Chondrocyte (in vitro differentiated cells): Measurements from ENCODE around the gene ZMAT2. TPM values are rescaled to one million over a fixed set of nuclear protein-coding genes. Genes with fewer than 3 reads are reported as not detected.
"Not testable (repeated sequence)": the region's sequence is repeated elsewhere in the genome, so short reads cannot be mapped to it uniquely, and the experiment has no call there.

ENCODE experiments used
- DNase-seq: peaks from one replicate; pipeline ENCODE4 v3.0.0; 2021; ENCODE audit warnings: mixed read lengths, low spot score
- H3K27ac Mint-ChIP-seq: one replicate; pipeline ENCODE4 v1.8.0; 2021; ENCODE audit warnings: mild to moderate bottlenecking, moderate library complexity, mixed read lengths; ENCODE audit not compliant: unreplicated experiment
- H3K27me3 Mint-ChIP-seq: 2 replicates; pipeline ENCODE4 v1.8.0; 2021; ENCODE audit warnings: low read depth, mixed read lengths
- H3K36me3 Mint-ChIP-seq: 2 replicates; pipeline ENCODE4 v1.8.0; 2021; ENCODE audit warnings: low read depth, mixed read lengths
- H3K4me1 Mint-ChIP-seq: 2 replicates; pipeline ENCODE4 v1.8.0; 2021; ENCODE audit warnings: low read depth, mild to moderate bottlenecking, mixed read lengths
- H3K4me3 Mint-ChIP-seq: one replicate; pipeline ENCODE4 v1.8.0; 2021; ENCODE audit warnings: mild to moderate bottlenecking, moderate library complexity, mixed read lengths; ENCODE audit not compliant: unreplicated experiment
- H3K9me3 Mint-ChIP-seq: 2 replicates; pipeline ENCODE4 v1.8.0; 2021; ENCODE audit warnings: low read depth, mixed read lengths
- total RNA-seq: library from RNA; stranded (reverse); gene quantifications from 3 replicates; pipeline ENCODE4 v1.2.1, GENCODE V29; 2021
- TF ChIP-seq, protein P1 (sequence below): fragments of 200-600 bp; sonication (generic); IDR thresholded peaks from 2 replicates; pipeline ENCODE4 v1.5.0; 2021; ENCODE audit warnings: antibody characterized with exemption, mild to moderate bottlenecking, moderate library complexity

ZMAT2 gene
- total RNA-seq, 1 donor from 2014 or later: 39.2 TPM

DNA sequence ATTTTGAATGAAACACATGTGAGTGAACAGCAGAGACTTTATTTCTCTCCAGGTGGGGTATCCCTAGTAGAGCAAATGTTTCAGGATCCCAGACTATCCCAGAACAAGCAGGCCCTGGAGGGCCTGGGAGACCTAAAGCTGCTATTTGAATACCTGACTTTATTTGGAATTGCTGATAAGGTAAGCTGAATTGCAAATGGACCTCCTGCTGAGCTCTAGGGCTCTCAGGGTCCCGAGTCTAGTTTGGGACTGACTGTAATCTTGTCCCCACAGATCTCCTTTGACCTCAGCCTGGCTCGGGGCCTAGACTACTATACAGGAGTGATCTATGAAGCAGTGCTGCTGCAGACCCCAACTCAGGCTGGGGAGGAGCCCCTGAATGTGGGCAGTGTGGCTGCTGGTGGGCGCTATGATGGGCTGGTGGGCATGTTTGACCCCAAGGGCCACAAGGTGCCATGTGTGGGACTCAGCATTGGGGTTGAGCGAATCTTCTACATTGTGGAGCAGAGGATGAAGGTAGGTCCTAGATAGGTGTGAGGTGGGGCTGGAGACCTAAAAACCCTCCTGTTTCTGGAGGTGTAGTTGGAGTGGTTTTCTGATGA is 3.3 kb upstream of the ZMAT2 start:
- DNase-seq: no peak
- Mint-ChIP-seq H3K4me3 (no peak overlapping the region), H3K36me3 (peaks cover 37% of the 10 kb centered on the region), H3K9me3 (no peaks in the 10 kb centered on the region), H3K27me3 (no peaks in the 10 kb centered on the region), H3K27ac (peak overlapping the region; percentile 35), H3K4me1 (peaks cover 40% of the 10 kb centered on the region)
- TF ChIP-seq, protein P1, sequence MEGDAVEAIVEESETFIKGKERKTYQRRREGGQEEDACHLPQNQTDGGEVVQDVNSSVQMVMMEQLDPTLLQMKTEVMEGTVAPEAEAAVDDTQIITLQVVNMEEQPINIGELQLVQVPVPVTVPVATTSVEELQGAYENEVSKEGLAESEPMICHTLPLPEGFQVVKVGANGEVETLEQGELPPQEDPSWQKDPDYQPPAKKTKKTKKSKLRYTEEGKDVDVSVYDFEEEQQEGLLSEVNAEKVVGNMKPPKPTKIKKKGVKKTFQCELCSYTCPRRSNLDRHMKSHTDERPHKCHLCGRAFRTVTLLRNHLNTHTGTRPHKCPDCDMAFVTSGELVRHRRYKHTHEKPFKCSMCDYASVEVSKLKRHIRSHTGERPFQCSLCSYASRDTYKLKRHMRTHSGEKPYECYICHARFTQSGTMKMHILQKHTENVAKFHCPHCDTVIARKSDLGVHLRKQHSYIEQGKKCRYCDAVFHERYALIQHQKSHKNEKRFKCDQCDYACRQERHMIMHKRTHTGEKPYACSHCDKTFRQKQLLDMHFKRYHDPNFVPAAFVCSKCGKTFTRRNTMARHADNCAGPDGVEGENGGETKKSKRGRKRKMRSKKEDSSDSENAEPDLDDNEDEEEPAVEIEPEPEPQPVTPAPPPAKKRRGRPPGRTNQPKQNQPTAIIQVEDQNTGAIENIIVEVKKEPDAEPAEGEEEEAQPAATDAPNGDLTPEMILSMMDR: no peak

DNA sequence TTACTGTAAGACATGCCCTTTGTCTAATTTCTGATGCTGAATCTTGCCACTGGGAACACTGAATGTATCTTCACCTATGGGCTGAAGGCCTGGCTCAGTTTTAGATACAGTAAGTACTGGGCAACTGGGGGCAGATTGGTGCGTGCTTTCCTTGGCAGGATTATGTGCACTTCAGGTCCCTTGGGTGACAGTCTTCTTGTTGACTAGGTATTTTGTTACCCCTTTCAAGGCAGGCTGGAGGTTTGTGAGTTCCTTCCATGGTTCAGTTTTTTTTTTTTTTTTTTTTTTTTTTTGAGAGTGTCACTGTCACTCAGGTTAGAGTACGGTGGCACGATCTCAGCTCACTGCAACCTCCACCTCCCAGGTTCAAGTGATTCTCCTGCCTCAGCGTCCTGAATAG is 7.6 kb downstream of the ZMAT2 start:
- Mint-ChIP-seq H3K27ac (no peak overlapping the region), H3K4me1 (peaks cover 13% of the 10 kb centered on the region), H3K4me3 (no peak overlapping the region), H3K36me3 (peaks cover 29% of the 10 kb centered on the region), H3K9me3 (no peaks in the 10 kb centered on the region), H3K27me3 (no peaks in the 10 kb centered on the region)
- no peak for DNase-seq
- TF ChIP-seq, protein P1: no peak

DNA sequence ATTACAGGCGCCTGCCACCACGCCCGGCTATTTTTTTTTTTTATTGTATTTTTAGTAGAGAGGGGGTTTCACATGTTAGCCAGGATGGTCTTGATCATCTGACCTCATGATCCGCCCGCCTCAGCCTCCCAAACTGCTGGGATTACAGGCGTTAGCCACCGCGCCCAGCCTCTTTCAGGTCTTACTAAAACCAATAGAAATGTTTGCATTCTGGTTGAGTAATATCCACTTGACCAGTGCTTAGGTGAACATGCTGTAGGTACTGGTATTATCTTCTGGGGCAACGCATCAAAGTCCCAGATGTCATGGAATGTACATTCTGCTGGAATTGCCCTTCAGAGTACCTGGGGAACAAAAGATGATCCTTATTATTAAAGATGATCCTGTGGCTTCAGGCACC is 8.5 kb downstream of the ZMAT2 start:
- Mint-ChIP-seq H3K4me1 (peaks cover 16% of the 10 kb centered on the region), H3K36me3 (peaks cover 24% of the 10 kb centered on the region)
- not testable (repeated sequence) for H3K27me3 Mint-ChIP-seq, DNase-seq, H3K9me3 Mint-ChIP-seq, H3K27ac Mint-ChIP-seq, H3K4me3 Mint-ChIP-seq

DNA sequence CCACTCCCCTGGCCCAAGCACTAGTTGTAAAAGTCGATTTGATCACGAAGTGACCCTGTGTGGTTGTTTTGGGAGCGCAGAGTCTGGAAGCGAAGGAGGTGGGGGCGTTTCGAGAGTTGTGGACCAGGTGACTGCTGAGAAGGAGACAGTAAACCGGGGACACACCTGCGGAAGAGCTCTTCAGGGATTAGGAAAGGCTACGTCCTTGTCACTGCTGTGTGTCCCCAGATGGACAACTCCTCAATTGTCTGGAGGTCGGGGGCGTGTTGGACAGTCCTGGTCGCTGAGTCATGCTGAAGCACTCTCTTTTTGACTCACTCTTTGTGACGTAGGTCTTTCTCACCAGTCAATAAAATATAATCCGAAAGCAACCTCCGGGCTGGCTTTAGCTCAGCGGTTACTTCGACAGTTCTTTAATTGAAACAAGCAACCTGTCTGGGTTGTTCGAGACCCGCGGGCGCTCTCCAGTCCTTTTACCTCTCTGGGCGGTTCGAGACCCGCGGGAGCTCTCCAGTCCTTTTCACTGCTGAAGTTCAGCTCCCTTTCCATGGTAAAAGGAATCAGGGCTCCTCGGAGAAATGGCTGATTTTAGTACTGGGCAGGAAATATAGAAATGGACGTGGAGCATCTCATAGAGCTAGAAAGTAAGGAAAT is 10.8 kb downstream of the ZMAT2 start:
- peaks cover 9% of the 10 kb centered on the region for H3K36me3 Mint-ChIP-seq
- no peaks in the 10 kb centered on the region for H3K9me3 Mint-ChIP-seq
- H3K4me3 Mint-ChIP-seq: peak overlapping the region; percentile 87
- peaks cover 16% of the 10 kb centered on the region for H3K4me1 Mint-ChIP-seq
- no peaks in the 10 kb centered on the region for H3K27me3 Mint-ChIP-seq
- TF ChIP-seq, protein P1: no peak
- H3K27ac Mint-ChIP-seq: peak overlapping the region; percentile 96
- peak; percentile 96 for DNase-seq

DNA sequence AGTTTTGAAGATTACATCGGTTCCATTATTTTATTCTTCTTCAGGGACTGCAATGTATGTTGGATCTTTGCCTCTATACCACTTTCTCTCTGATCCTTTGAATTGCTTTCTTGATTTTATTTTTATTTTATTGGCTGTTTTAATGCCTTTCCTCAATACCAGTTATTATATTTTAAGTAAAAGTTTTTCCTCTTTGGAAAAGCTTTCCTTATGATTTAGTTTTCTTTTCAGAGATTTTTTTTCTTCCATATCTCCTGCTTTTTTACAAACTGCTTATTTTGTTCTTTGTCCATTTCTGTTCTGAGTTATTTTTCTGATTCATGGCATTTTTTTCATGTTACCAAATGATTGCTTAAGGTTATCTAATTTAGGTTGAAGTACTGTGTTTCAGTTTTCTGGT is 11.5 kb downstream of the ZMAT2 start:
- H3K27me3 Mint-ChIP-seq: no peaks in the 10 kb centered on the region
- H3K4me1 Mint-ChIP-seq: peaks cover 16% of the 10 kb centered on the region
- no peak overlapping the region for H3K27ac Mint-ChIP-seq
- TF ChIP-seq, protein P1: no peak
- no peak for DNase-seq
- no peak overlapping the region for H3K4me3 Mint-ChIP-seq
- peaks cover 2% of the 10 kb centered on the region for H3K36me3 Mint-ChIP-seq
- no peaks in the 10 kb centered on the region for H3K9me3 Mint-ChIP-seq
